ENCODE results near the gene AGBL1.

AGBL1 gene

GRCh38 chr15:86317384-86317740 lies 237.7 kb downstream of the AGBL1 start:
- POLR2A ChIA-PET: no interaction called here
- CTCF ChIA-PET: no interaction called here
- DNase-seq (ENCODE audit: low read depth, low spot score): no peak
- no peak overlapping the region for H3K4me3 ChIP-seq (ENCODE audit: low read depth, low read length)
- TF ChIP-seq CTCF (IDR thresholded peaks at IDR 0.05; ENCODE audit: insufficient read depth, low read length, missing control alignments): no peak

- POLR2A ChIA-PET: no interaction called here
- no peak for DNase-seq (ENCODE audit: low read depth, low spot score)
- TF ChIP-seq CTCF (IDR thresholded peaks at IDR 0.05; ENCODE audit: insufficient read depth, low read length, missing control alignments): no peak
- H3K4me3 ChIP-seq (ENCODE audit: low read depth, low read length): no peak overlapping the region
- CTCF ChIA-PET: no interaction called here
Observed at GRCh38 chr15:86322629-86323028, 243.0 kb downstream of the AGBL1 start.

GRCh38 chr15:86327230-86327865 lies 247.7 kb downstream of the AGBL1 start:
- TF ChIP-seq CTCF (IDR thresholded peaks at IDR 0.05; ENCODE audit: insufficient read depth, low read length, missing control alignments): no peak
- no peak for DNase-seq (ENCODE audit: low read depth, low spot score)
- ChIA-PET CTCF (no interaction called here), POLR2A (no interaction called here)
- no peak overlapping the region for H3K4me3 ChIP-seq (ENCODE audit: low read depth, low read length)

- TF ChIP-seq CTCF (IDR thresholded peaks at IDR 0.05; ENCODE audit: insufficient read depth, low read length, missing control alignments): no peak
- ChIA-PET CTCF (no interaction called here), POLR2A (no interaction called here)
- H3K4me3 ChIP-seq (ENCODE audit: low read depth, low read length): no peak overlapping the region
- DNase-seq (ENCODE audit: low read depth, low spot score): no peak
Observed at GRCh38 chr15:86328658-86329057, 249.0 kb downstream of the AGBL1 start.

- no peak for TF ChIP-seq CTCF (IDR thresholded peaks at IDR 0.05; ENCODE audit: insufficient read depth, low read length, missing control alignments)
- ChIA-PET POLR2A (no interaction called here), CTCF (no interaction called here)
- no peak for DNase-seq (ENCODE audit: low read depth, low spot score)
- H3K4me3 ChIP-seq (ENCODE audit: low read depth, low read length): no peak overlapping the region
Observed at GRCh38 chr15:86329311-86330013, 249.8 kb downstream of the AGBL1 start.

- ChIA-PET POLR2A (no interaction called here), CTCF (no interaction called here)
- TF ChIP-seq CTCF (IDR thresholded peaks at IDR 0.05; ENCODE audit: insufficient read depth, low read length, missing control alignments): no peak
- DNase-seq (ENCODE audit: low read depth, low spot score): no peak
- H3K4me3 ChIP-seq (ENCODE audit: low read depth, low read length): no peak overlapping the region
Observed at GRCh38 chr15:86333819-86334218, 254.1 kb downstream of the AGBL1 start.
